PFSK-1 (cell line): Measurements from ENCODE around the gene DCLRE1A.

Experiments
- FOXP2 ChIP-seq: optimal IDR thresholded peaks from 2 replicates; pipeline ENCODE3; 2011; ENCODE audit warnings: borderline replicate concordance, control low read depth, inconsistent platforms; ENCODE audit not compliant: insufficient read depth; ENCODE audit errors: extremely low read length, extremely low read depth
- POLR2AphosphoS5 ChIP-seq: IDR thresholded peaks from 2 replicates; pipeline ENCODE4 v1.6.1; 2012; ENCODE audit warnings: low read depth, mild to moderate bottlenecking, control low read depth, low read length, moderate library complexity
- SIN3A ChIP-seq: IDR thresholded peaks from 2 replicates; pipeline ENCODE4 v1.6.1; 2012; ENCODE audit warnings: mild to moderate bottlenecking, low read length, moderate library complexity, borderline replicate concordance; ENCODE audit not compliant: insufficient read depth
- TAF1 ChIP-seq: IDR thresholded peaks from 2 replicates; pipeline ENCODE4 v1.6.1; 2012; ENCODE audit warnings: low read length, control low read depth, borderline replicate concordance; ENCODE audit not compliant: insufficient read depth
- TF ChIP-seq, protein P1 (sequence below), 2 experiments: IDR thresholded peaks; 2 replicates each; pipeline versions ENCODE4 v1.6.1 to v1.8.0; 2011 to 2012; ENCODE audit warnings: low read depth in 2 of 2, low read length in 2 of 2, control low read depth in 1 of 2, inconsistent platforms in 1 of 2, mild to moderate bottlenecking in 1 of 2, moderate library complexity in 1 of 2; ENCODE audit not compliant: insufficient read depth in 1 of 2

DCLRE1A gene

GRCh38 chr10:113894581-113894980 lies 40.7 kb upstream of the DCLRE1A start:
- no peak for TF ChIP-seq FOXP2
- TF ChIP-seq, protein P1, sequence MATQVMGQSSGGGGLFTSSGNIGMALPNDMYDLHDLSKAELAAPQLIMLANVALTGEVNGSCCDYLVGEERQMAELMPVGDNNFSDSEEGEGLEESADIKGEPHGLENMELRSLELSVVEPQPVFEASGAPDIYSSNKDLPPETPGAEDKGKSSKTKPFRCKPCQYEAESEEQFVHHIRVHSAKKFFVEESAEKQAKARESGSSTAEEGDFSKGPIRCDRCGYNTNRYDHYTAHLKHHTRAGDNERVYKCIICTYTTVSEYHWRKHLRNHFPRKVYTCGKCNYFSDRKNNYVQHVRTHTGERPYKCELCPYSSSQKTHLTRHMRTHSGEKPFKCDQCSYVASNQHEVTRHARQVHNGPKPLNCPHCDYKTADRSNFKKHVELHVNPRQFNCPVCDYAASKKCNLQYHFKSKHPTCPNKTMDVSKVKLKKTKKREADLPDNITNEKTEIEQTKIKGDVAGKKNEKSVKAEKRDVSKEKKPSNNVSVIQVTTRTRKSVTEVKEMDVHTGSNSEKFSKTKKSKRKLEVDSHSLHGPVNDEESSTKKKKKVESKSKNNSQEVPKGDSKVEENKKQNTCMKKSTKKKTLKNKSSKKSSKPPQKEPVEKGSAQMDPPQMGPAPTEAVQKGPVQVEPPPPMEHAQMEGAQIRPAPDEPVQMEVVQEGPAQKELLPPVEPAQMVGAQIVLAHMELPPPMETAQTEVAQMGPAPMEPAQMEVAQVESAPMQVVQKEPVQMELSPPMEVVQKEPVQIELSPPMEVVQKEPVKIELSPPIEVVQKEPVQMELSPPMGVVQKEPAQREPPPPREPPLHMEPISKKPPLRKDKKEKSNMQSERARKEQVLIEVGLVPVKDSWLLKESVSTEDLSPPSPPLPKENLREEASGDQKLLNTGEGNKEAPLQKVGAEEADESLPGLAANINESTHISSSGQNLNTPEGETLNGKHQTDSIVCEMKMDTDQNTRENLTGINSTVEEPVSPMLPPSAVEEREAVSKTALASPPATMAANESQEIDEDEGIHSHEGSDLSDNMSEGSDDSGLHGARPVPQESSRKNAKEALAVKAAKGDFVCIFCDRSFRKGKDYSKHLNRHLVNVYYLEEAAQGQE (IDR thresholded peaks at IDR 0.05; ENCODE audit: insufficient read depth in 1 of 2, low read depth in 2 of 2, low read length in 2 of 2): no peak
- no peak for TF ChIP-seq TAF1
- TF ChIP-seq POLR2AphosphoS5: no peak
- TF ChIP-seq SIN3A: no peak

- TF ChIP-seq POLR2AphosphoS5 (no peak), TAF1 (no peak), FOXP2 (no peak), SIN3A (no peak)
- TF ChIP-seq, protein P1 (IDR thresholded peaks at IDR 0.05; ENCODE audit: insufficient read depth in 1 of 2, low read depth in 2 of 2, low read length in 2 of 2): no peak
Observed at GRCh38 chr10:113893570-113893969, 39.7 kb upstream of the DCLRE1A start.

GRCh38 chr10:113891476-113891875 lies 37.6 kb upstream of the DCLRE1A start:
- TF ChIP-seq SIN3A: no peak
- no peak for TF ChIP-seq POLR2AphosphoS5
- TF ChIP-seq, protein P1 (IDR thresholded peaks at IDR 0.05; ENCODE audit: insufficient read depth in 1 of 2, low read depth in 2 of 2, low read length in 2 of 2): no peak
- TF ChIP-seq TAF1: no peak
- no peak for TF ChIP-seq FOXP2

GRCh38 chr10:113890769-113891168 lies 36.9 kb upstream of the DCLRE1A start:
- TF ChIP-seq TAF1: no peak
- TF ChIP-seq FOXP2: no peak
- TF ChIP-seq POLR2AphosphoS5: no peak
- no peak for TF ChIP-seq SIN3A
- TF ChIP-seq, protein P1 (IDR thresholded peaks at IDR 0.05; ENCODE audit: insufficient read depth in 1 of 2, low read depth in 2 of 2, low read length in 2 of 2): no peak

GRCh38 chr10:113889911-113890310 lies 36.0 kb upstream of the DCLRE1A start:
- TF ChIP-seq, protein P1 (IDR thresholded peaks at IDR 0.05; ENCODE audit: insufficient read depth in 1 of 2, low read depth in 2 of 2, low read length in 2 of 2): no peak
- TF ChIP-seq SIN3A (no peak), TAF1 (no peak), FOXP2 (no peak), POLR2AphosphoS5 (no peak)
